ENCODE data around the gene AOAH. TPM values are rescaled to one million over a fixed set of nuclear protein-coding genes. Genes with fewer than 3 reads are reported as not detected.

The AOAH gene
- total RNA-seq, 1 experiment from 2014 or later = not detected

DNA sequence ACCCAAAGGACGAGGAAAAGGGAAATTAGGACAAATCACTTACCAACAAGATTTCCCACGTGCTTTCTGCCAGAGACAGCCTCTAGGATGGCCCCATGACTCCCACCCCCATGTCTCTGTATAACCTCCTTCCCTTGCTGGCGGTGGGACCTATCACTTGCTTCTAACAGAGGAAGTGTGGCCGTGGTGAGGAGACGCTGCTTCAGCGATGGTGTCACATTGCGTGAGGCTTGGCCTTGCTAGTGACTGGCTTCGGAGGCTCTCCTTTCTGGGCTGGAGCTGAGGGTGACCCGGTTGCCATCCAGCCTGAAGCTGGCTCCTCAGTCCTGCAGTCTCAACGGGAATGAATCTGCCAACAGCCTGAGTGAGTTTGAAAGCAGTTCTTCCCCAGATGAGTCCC is 210.9 kb downstream of the AOAH start:
- TF ChIP-seq EZH2 (IDR thresholded peaks at IDR 0.05; ENCODE audit: borderline replicate concordance, low read depth, low read length, poor library complexity, severe bottlenecking) = no peak
- TF ChIP-seq, protein P1, sequence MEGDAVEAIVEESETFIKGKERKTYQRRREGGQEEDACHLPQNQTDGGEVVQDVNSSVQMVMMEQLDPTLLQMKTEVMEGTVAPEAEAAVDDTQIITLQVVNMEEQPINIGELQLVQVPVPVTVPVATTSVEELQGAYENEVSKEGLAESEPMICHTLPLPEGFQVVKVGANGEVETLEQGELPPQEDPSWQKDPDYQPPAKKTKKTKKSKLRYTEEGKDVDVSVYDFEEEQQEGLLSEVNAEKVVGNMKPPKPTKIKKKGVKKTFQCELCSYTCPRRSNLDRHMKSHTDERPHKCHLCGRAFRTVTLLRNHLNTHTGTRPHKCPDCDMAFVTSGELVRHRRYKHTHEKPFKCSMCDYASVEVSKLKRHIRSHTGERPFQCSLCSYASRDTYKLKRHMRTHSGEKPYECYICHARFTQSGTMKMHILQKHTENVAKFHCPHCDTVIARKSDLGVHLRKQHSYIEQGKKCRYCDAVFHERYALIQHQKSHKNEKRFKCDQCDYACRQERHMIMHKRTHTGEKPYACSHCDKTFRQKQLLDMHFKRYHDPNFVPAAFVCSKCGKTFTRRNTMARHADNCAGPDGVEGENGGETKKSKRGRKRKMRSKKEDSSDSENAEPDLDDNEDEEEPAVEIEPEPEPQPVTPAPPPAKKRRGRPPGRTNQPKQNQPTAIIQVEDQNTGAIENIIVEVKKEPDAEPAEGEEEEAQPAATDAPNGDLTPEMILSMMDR (conservative IDR thresholded peaks at IDR 0.05; ENCODE audit: low read depth, low read length) = no peak
- BruUV-seq (replicated peaks) = no TSS peak
- Histone ChIP-seq H3K9me3 (ENCODE audit: low read depth, low read length, poor library complexity, severe bottlenecking) (no peaks in the 10 kb centered on the region), H3K27me3 (replicated peaks; ENCODE audit: insufficient read depth, low read depth, low read length, poor library complexity) (no peaks in the 10 kb centered on the region), H3K4me3 (ENCODE audit: low read depth, low read length, poor library complexity, severe bottlenecking) (no peak overlapping the region), H3K36me3 (ENCODE audit: insufficient read depth, low read length, poor library complexity, severe bottlenecking) (no peaks in the 10 kb centered on the region), H3K4me1 (ENCODE audit: insufficient read depth, low read length, poor library complexity, severe bottlenecking) (no peaks in the 10 kb centered on the region), H3K27ac (ENCODE audit: low read depth, low read length, poor library complexity, severe bottlenecking) (no peak overlapping the region)
- DNase-seq (ENCODE audit: low spot score) = no peak
- ChIA-PET CTCF (no interaction called here), POLR2A (ENCODE audit: low non-redundant PET) (no interaction called here)
- intact Hi-C loops (cut with micrococcal nuclease; ENCODE audit: unreplicated experiment) = no loop called here

DNA sequence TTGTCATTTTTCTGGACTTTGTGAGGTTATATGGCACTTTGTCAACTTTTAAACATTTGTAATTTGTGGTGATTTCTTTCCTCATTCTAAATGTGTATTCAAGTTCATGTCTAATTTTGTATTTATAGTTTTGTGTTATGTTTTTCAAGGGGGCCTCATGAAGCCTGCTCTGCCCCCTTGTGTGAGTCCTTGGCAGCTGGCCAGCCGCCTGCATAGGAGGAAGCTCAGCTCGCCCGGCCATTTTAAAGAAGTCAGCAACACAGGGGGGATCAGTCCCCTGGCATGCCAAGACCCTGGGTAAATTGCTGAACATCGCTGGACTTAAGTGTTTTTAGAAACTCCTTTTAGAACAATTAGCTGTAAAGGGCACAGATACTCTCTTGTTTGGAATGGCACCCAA is 211.7 kb downstream of the AOAH start:
- Histone ChIP-seq H3K36me3 (ENCODE audit: insufficient read depth, low read length, poor library complexity, severe bottlenecking) (no peaks in the 10 kb centered on the region), H3K27me3 (replicated peaks; ENCODE audit: insufficient read depth, low read depth, low read length, poor library complexity) (no peaks in the 10 kb centered on the region), H3K4me1 (ENCODE audit: insufficient read depth, low read length, poor library complexity, severe bottlenecking) (no peaks in the 10 kb centered on the region), H3K4me3 (ENCODE audit: low read depth, low read length, poor library complexity, severe bottlenecking) (no peak overlapping the region), H3K9me3 (ENCODE audit: low read depth, low read length, poor library complexity, severe bottlenecking) (no peaks in the 10 kb centered on the region), H3K27ac (ENCODE audit: low read depth, low read length, poor library complexity, severe bottlenecking) (no peak overlapping the region)
- BruUV-seq (replicated peaks) = no TSS peak
- intact Hi-C loops (cut with micrococcal nuclease; ENCODE audit: unreplicated experiment) = no loop called here
- no peak for DNase-seq (ENCODE audit: low spot score)
- ChIA-PET CTCF (no interaction called here), POLR2A (ENCODE audit: low non-redundant PET) (no interaction called here)
- no peak for TF ChIP-seq EZH2 (IDR thresholded peaks at IDR 0.05; ENCODE audit: borderline replicate concordance, low read depth, low read length, poor library complexity, severe bottlenecking)
- TF ChIP-seq, protein P1 (conservative IDR thresholded peaks at IDR 0.05; ENCODE audit: low read depth, low read length) = no peak

- Histone ChIP-seq H3K9me3 (ENCODE audit: low read depth, low read length, poor library complexity, severe bottlenecking) (no peaks in the 10 kb centered on the region), H3K4me1 (ENCODE audit: insufficient read depth, low read length, poor library complexity, severe bottlenecking) (no peaks in the 10 kb centered on the region), H3K36me3 (ENCODE audit: insufficient read depth, low read length, poor library complexity, severe bottlenecking) (no peaks in the 10 kb centered on the region), H3K27me3 (replicated peaks; ENCODE audit: insufficient read depth, low read depth, low read length, poor library complexity) (no peaks in the 10 kb centered on the region), H3K4me3 (ENCODE audit: low read depth, low read length, poor library complexity, severe bottlenecking) (no peak overlapping the region), H3K27ac (ENCODE audit: low read depth, low read length, poor library complexity, severe bottlenecking) (no peak overlapping the region)
- DNase-seq (ENCODE audit: low spot score) = no peak
- TF ChIP-seq, protein P1 (conservative IDR thresholded peaks at IDR 0.05; ENCODE audit: low read depth, low read length) = no peak
- TF ChIP-seq EZH2 (IDR thresholded peaks at IDR 0.05; ENCODE audit: borderline replicate concordance, low read depth, low read length, poor library complexity, severe bottlenecking) = no peak
- BruUV-seq (replicated peaks) = no TSS peak
- intact Hi-C loops (cut with micrococcal nuclease; ENCODE audit: unreplicated experiment) = no loop called here
- POLR2A ChIA-PET (ENCODE audit: low non-redundant PET) = interaction anchor here (0.7 kb wide), 1 partner anchor 395 kb away, joined by 10 read pairs; no protein-coding TSS in a partner anchor
- CTCF ChIA-PET = no interaction called here
Observed at GRCh38 chr7:36509962-36510361, 214.3 kb downstream of the AOAH start.
